Lower leg skin (tissue), 3 donors: ENCODE data around the gene NOMO2.
"Not testable (repeated sequence)": the region's sequence is repeated elsewhere in the genome, so short reads cannot be mapped to it uniquely, and the experiment has no call there.

Experiments
- POLR2A ChIP-seq, 2 donors: fragments of 450-650 bp; IDR thresholded peaks; one replicate each; pipeline ENCODE4 v1.6.1; 2016 to 2017; ENCODE audit warnings: antibody characterized with exemption in 2 of 2, mild to moderate bottlenecking in 1 of 2, moderate library complexity in 1 of 2
- TF ChIP-seq, protein P1 (sequence below), 3 donors: fragments of 450-650 bp; IDR thresholded peaks; one replicate each; pipeline ENCODE4 v1.5.1; 2016; ENCODE audit warnings: antibody characterized with exemption in 3 of 3, mild to moderate bottlenecking in 3 of 3, moderate library complexity in 2 of 3

DNA sequence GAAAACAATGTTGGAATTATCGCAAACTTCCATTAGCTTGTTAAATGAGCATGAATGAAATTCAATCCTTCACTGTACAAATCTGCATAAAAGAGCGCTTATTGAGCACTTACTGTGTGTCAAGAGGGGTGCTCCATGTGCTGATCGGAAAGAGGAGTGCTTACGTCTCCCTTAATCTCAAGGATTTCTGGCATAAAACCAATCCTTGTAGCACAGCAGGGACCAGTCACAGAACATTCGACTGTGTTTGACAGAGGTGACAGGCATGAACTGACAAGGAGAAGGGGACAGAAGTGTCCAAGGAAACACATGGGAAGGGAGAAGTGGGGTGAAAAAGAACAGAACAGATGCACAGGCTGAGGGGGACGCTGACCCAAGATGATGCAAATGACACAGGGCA is 14.5 kb downstream of the NOMO2 start:
- not testable (repeated sequence) for TF ChIP-seq POLR2A (IDR thresholded peaks at IDR 0.05)
- TF ChIP-seq, protein P1, sequence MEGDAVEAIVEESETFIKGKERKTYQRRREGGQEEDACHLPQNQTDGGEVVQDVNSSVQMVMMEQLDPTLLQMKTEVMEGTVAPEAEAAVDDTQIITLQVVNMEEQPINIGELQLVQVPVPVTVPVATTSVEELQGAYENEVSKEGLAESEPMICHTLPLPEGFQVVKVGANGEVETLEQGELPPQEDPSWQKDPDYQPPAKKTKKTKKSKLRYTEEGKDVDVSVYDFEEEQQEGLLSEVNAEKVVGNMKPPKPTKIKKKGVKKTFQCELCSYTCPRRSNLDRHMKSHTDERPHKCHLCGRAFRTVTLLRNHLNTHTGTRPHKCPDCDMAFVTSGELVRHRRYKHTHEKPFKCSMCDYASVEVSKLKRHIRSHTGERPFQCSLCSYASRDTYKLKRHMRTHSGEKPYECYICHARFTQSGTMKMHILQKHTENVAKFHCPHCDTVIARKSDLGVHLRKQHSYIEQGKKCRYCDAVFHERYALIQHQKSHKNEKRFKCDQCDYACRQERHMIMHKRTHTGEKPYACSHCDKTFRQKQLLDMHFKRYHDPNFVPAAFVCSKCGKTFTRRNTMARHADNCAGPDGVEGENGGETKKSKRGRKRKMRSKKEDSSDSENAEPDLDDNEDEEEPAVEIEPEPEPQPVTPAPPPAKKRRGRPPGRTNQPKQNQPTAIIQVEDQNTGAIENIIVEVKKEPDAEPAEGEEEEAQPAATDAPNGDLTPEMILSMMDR (IDR thresholded peaks at IDR 0.05), result not testable (repeated sequence)
